ENCODE results near the gene TMEM220. TPM values are rescaled to one million over a fixed set of nuclear protein-coding genes. Genes with fewer than 3 reads are reported as not detected.
A peak's percentile ranks its signal among the peaks of the same experiment; 100 is the strongest.

Gene TMEM220
- total and polyA plus RNA-seq, 5 experiments from 2014 or later, result 8.8 to 19.0 (median 11.5) TPM

DNA sequence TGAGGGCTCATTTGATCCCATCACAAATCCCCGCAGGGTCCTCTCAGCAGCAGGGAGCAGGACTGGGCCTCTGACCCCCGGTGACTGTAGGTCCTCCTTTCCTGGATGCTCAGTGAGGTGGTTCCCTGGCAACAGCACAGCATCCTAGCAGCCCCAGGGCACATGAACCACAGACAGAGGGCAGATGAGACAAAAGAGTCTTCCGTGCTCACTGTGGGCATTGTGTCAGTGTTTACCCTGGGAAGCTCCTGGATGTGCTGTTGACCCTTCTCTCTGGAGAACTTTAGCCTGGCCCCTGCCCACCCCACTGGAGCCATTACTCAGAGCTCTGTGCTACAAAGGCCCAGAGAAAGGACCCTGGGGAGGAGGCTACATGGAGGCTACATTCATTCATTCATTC lies 21.7 kb upstream of the TMEM220 start:
- DNase-seq (no peak), ATAC-seq (no peak)
- no peaks in the 10 kb centered on the region for H3K36me3 Mint-ChIP-seq
- H3K4me3 Mint-ChIP-seq, result no peak overlapping the region
- H3K4me1 Mint-ChIP-seq, result peaks cover 0 to 7% (median under 1%) of the 10 kb centered on the region in 4 donors
- no peaks in the 10 kb centered on the region for H3K9me3 Mint-ChIP-seq
- peaks cover 0 to 1% (median 0%) of the 10 kb centered on the region in 5 donors for H3K27me3 Mint-ChIP-seq
- POLR2A ChIA-PET, result no interaction called here
- no peak overlapping the region for H3K27ac Mint-ChIP-seq

DNA sequence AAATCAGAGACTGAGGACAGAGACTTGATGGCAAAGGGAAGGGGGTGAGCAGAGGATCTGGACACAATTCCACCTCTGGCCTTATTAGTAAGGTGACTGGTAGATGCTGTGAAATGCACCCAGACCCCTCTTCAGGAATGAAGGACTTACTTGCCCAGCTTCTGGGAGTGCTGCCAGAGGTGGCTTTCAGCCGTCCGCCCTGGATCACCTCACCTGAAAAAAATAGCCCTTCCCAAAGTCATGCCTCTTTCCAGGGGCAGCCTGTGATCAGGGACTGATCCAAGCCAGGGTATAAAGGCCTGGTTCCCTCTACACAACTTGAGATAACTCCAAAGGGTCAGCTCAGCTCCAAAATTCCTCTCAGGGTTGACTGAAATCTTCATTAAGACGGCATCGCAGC lies 20.4 kb upstream of the TMEM220 start:
- Mint-ChIP-seq H3K9me3 (no peaks in the 10 kb centered on the region), H3K4me1 (peaks cover 4 to 7% (median 5%) of the 10 kb centered on the region in 4 donors), H3K27me3 (peaks cover 0 to 1% (median 0%) of the 10 kb centered on the region in 5 donors), H3K27ac (no peak overlapping the region), H3K36me3 (no peaks in the 10 kb centered on the region), H3K4me3 (no peak overlapping the region)
- DNase-seq (no peak), ATAC-seq (no peak)
- POLR2A ChIA-PET, result no interaction called here

DNA sequence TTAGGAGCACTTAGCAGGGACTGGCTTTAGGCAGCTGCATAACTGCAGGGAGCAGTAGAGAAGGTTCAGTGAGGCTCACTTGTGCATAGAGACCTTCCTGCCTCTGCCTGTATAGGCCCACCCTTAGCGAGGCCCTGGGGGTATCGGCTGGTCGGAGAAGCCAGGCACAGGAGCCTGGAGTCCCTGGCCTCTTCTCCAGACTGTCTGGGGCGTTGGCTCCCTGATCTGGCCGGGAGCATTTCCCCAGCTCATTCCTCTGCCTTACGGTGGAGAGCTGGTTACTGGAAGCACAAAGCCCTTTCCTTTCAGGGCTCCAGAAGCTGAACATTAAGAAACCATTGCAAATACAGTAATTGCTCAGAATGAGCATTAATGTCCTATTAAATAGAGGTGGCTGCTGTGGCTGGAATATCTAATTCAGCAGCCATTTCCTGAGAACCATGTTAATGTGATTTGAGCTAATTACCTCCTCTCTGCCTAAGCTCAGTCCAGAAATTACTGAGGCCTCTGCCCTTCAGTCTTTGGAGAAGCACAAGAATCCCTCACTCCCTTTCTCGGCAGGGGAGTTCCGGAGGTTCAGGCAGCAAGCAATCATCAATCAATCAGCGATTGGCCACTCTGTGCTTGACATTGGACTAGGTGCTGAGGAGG lies 18.8 kb upstream of the TMEM220 start:
- no peaks in the 10 kb centered on the region for H3K9me3 Mint-ChIP-seq
- no peaks in the 10 kb centered on the region for H3K36me3 Mint-ChIP-seq
- H3K4me1 Mint-ChIP-seq, result peaks cover 8 to 22% (median 19%) of the 10 kb centered on the region in 4 donors
- no peak overlapping the region for H3K4me3 Mint-ChIP-seq
- ATAC-seq, result no peak
- no peak for DNase-seq
- H3K27me3 Mint-ChIP-seq, result peaks cover 0 to 1% (median 0%) of the 10 kb centered on the region in 5 donors
- no peak overlapping the region for H3K27ac Mint-ChIP-seq
- POLR2A ChIA-PET, result no interaction called here

DNA sequence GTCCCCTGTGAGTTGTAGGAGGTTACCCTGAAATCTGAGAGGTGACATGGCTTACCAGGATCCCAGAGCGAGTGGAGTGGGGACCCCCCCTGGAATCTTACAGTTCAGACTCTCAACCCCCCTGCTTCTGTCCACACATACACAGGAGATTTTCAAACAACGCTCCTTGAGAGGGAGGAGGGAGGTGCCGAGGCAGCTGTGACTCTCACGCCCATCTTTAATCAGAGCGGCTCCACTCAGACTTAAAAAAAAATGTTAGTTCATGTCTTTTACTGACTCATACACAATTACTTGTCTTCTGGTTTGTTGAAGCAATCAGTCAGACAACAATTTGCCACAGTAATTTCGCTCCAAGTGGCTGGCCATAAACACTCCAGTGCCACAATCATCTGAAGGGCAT lies 15.4 kb upstream of the TMEM220 start:
- Mint-ChIP-seq H3K36me3 (no peaks in the 10 kb centered on the region), H3K27ac (peak overlapping the region in 4 of 10 donors; percentile 31 to 89 (median 62)), H3K27me3 (peaks cover 0 to 1% (median 0%) of the 10 kb centered on the region in 5 donors), H3K9me3 (no peaks in the 10 kb centered on the region), H3K4me3 (peak overlapping the region in 1 of 10 donors; percentile 67), H3K4me1 (peaks cover 11 to 25% (median 23%) of the 10 kb centered on the region in 4 donors)
- POLR2A ChIA-PET, result interaction anchor here (1.2 kb wide), 1 partner anchor 15 kb away, joined by 4 read pairs; the partner anchor contains the start of gene TMEM220
- no peak for DNase-seq
- peak in 1 of 2 donors; percentile 6 for ATAC-seq

DNA sequence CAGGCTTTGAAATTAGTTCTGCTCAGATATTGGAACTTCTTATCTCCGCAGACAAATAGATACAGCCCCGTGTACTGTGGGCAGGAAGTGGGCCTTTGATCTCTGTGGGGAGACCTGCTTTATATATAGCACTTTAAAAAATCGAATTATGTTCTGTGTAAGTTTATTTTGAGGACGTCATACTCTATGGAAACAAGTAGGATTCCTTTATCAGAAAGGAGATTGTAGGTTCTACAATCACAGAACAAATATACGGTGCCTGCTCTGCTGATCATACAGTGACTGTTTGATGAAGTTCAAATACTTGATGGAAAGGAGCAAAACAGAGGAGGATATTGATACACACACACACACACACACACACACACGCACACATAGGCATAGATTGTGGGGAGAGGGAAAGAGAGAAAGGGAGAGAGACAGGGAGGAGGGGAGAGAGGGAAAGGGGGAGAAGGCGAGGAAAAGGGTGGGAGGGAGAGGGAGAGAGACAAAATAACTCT lies 14.7 kb upstream of the TMEM220 start:
- no peaks in the 10 kb centered on the region for H3K36me3 Mint-ChIP-seq
- POLR2A ChIA-PET, result interaction anchor here (0.7 to 1.2 kb wide), 2 partner anchors 15 to 1357 kb away, joined by 4 read pairs; partner anchors contain the start of gene TMEM220
- peak overlapping the region; percentile 51 to 79 (median 68) for H3K4me3 Mint-ChIP-seq
- H3K4me1 Mint-ChIP-seq, result peaks cover 12 to 26% (median 24%) of the 10 kb centered on the region in 4 donors
- no peaks in the 10 kb centered on the region for H3K9me3 Mint-ChIP-seq
- peak overlapping the region; percentile 41 to 89 (median 76) for H3K27ac Mint-ChIP-seq
- DNase-seq (peak in 9 of 10 donors; percentile 10 to 82 (median 52)), ATAC-seq (peak; percentile 99)
- H3K27me3 Mint-ChIP-seq, result peaks cover 0 to 1% (median 0%) of the 10 kb centered on the region in 5 donors

DNA sequence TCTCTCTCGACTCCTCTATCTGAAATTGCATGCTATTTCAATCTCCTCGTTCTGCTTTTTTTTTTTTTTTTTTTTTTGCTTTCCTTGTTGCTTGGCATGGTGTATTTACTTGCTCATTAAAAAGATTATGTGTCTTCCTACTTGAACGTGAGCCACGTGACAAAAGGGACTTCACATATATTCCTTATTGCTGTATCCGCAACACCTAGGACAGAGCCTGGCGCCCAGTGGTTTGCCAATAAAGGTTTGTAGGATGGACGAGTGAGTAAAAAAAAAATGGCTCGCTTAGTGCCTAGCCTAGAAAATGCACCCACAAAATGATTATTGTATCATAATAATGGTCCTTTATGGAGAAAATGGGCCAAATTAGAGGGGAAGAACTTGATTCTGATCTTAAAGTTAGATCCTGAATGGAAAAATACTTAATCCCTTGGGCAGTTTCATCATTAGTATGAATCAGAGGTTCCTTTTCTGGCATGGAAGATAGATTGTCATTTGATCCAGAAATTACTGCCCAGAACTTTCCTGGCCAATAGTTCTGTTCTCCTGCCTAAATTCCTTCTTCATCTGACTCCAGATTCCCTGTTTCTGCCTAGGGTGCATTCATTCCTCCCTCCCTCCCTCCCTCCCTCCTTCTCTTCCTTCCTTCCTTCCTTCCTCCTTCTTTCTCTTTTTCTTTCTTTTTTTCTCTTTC lies 13.6 kb upstream of the TMEM220 start:
- H3K4me3 Mint-ChIP-seq, result peak overlapping the region in 2 of 10 donors; percentile 17 to 67
- POLR2A ChIA-PET, result interaction anchor here (0.7 kb wide), 1 partner anchor 1358 kb away, joined by 4 read pairs; no protein-coding TSS in a partner anchor
- no peaks in the 10 kb centered on the region for H3K36me3 Mint-ChIP-seq
- DNase-seq (no peak), ATAC-seq (no peak)
- no peaks in the 10 kb centered on the region for H3K27me3 Mint-ChIP-seq
- H3K9me3 Mint-ChIP-seq, result no peaks in the 10 kb centered on the region
- H3K4me1 Mint-ChIP-seq, result peaks cover 14 to 31% (median 26%) of the 10 kb centered on the region in 4 donors
- H3K27ac Mint-ChIP-seq, result peak overlapping the region in 2 of 10 donors; percentile 24 to 87

DNA sequence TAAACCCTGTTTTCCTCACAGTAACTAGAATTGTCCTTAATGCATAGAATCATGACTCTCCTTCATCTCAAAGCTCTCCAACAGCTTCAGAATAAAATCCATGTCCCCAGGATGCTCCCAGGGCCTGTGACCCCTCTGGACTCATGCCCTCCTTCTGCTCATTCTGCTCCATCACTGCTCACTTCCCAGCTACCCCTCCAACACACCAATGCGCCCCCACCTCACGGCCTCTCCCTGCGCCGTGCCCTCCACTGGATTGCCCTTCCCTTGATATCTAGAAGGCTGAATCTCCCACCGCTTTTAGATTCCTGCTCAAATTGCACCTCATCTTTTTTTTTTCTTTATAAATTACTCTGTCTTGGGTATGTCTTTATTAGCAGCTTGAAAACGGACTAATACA lies 12.6 kb upstream of the TMEM220 start:
- Mint-ChIP-seq H3K27ac (peak overlapping the region in 5 of 10 donors; percentile 0 to 68 (median 37)), H3K4me3 (peak overlapping the region in 1 of 10 donors; percentile 30), H3K36me3 (no peaks in the 10 kb centered on the region), H3K27me3 (no peaks in the 10 kb centered on the region), H3K4me1 (peaks cover 17 to 38% (median 29%) of the 10 kb centered on the region in 4 donors), H3K9me3 (no peaks in the 10 kb centered on the region)
- DNase-seq (no peak), ATAC-seq (no peak)
- POLR2A ChIA-PET, result interaction anchor here (1.3 to 1.7 kb wide), 2 partner anchors 12 to 46 kb away, joined by 3 to 4 read pairs; partner anchors contain the start of gene TMEM220

DNA sequence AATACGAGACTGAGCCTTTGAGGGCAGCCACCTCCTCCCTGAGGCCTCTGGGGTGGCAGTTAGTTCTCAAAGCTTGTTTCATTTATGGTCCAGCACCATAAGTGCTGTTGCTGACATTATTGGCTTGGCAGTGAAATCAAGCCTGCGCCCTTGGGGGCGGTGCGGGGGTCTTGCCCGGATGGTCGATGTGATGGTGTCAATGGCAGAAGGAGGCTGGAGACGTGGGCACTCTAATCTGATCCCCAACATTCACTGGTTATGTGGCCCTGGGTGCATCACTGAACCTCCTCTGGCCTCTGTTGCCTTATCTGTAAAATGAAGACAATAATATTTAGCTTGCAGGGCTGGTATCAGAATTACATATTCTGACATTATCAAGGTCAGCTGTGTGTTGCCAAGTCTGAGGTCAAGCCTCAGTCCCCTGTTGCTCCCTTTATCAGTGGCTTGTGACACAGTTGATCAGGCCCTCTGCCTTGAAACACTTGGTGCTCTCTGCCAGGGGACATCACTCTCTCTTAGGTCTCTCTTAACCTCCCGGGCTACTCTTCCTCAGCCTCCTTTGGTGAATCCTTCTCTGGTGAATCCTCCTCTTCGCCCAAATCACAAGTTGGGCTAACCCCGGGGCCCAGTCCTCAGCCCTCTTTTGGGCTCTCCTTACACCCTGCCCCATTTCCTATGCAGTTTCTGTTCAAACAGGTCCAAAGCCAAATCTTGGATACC lies 11.8 kb upstream of the TMEM220 start:
- Mint-ChIP-seq H3K4me1 (peaks cover 21 to 45% (median 35%) of the 10 kb centered on the region in 4 donors), H3K27ac (peak overlapping the region in 2 of 10 donors; percentile 0 to 41), H3K4me3 (no peak overlapping the region), H3K9me3 (no peaks in the 10 kb centered on the region), H3K27me3 (no peaks in the 10 kb centered on the region), H3K36me3 (no peaks in the 10 kb centered on the region)
- DNase-seq, result no peak
- no peak for ATAC-seq
- POLR2A ChIA-PET, result interaction anchor here (1.3 to 1.7 kb wide), 2 partner anchors 11 to 45 kb away, joined by 3 to 4 read pairs; partner anchors contain the start of gene TMEM220

DNA sequence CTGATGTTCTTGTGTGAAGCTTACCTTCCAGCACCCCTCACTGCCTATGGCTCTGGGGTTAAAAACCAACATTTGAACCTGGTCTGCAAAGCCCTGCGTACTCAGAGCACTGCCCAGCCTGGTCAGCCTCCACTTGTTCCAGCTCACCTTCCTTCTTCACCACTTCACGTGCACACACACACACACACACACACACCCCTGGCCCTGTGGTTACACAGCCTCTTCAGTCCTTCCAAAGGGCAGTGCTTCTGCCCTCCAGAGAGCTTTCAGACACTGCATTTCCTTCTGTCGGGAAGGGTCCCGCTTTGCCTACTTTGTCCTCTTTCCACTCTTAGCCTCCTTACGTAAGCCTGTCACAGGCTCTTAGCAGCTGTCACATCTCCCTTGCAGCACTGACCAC lies 9.6 kb upstream of the TMEM220 start:
- peak overlapping the region in 4 of 10 donors; percentile 14 to 90 (median 74) for H3K27ac Mint-ChIP-seq
- H3K36me3 Mint-ChIP-seq, result no peaks in the 10 kb centered on the region
- peak overlapping the region in 1 of 10 donors; percentile 38 for H3K4me3 Mint-ChIP-seq
- DNase-seq (no peak), ATAC-seq (no peak)
- H3K27me3 Mint-ChIP-seq, result peaks cover 0 to 3% (median 0%) of the 10 kb centered on the region in 5 donors
- H3K9me3 Mint-ChIP-seq, result no peaks in the 10 kb centered on the region
- POLR2A ChIA-PET, result interaction anchor here (0.6 kb wide), 1 partner anchor 8 kb away, joined by 8 read pairs; no protein-coding TSS in a partner anchor
- peaks cover 17 to 31% (median 22%) of the 10 kb centered on the region in 4 donors for H3K4me1 Mint-ChIP-seq

DNA sequence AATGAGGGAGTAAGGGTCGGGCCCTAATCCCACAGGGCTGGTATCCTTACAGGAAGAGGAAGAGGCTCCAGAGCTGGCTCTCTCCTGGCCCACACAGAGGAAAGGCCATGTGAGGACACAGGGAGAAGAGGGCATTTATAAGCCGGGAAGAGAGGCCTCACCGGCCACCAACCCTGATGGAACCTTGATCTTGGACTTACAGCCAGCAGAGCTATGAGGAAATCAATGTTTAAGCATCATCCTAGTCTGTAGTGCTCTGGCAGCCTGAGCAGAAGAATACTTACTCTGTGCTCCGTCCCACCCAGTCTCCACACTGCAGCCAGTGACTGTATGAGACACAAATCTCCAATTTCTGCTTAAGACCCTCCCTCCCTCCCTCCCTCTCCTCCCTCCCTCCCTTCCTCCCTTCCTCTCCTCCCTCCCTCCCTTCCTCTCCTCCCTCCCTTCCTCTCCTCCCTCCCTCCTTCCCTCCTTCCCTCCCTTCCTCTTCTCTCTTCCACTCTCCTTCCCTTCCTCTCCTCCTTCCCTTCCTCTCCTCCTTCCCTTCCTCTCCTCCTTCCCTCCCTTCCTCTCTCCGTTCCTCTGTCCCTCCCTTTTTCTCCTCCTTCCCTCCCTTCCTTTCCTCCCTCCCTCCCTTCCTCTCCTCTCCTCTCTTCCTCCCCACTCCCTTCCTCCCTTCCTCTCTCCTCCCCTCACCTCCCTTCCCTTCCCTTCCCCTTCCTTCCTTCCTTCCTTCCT lies 8.9 kb upstream of the TMEM220 start:
- DNase-seq, result no peak
- H3K4me3 Mint-ChIP-seq, result no peak overlapping the region
- no peaks in the 10 kb centered on the region for H3K9me3 Mint-ChIP-seq
- H3K4me1 Mint-ChIP-seq, result peaks cover 14 to 26% (median 16%) of the 10 kb centered on the region in 4 donors
- peaks cover 0 to 4% (median 0%) of the 10 kb centered on the region in 5 donors for H3K27me3 Mint-ChIP-seq
- no peaks in the 10 kb centered on the region for H3K36me3 Mint-ChIP-seq
- POLR2A ChIA-PET, result interaction anchor here (0.6 kb wide), 1 partner anchor 9 kb away, joined by 8 read pairs; no protein-coding TSS in a partner anchor
- H3K27ac Mint-ChIP-seq, result peak overlapping the region in 1 of 10 donors; percentile 63
- ATAC-seq, result no peak

DNA sequence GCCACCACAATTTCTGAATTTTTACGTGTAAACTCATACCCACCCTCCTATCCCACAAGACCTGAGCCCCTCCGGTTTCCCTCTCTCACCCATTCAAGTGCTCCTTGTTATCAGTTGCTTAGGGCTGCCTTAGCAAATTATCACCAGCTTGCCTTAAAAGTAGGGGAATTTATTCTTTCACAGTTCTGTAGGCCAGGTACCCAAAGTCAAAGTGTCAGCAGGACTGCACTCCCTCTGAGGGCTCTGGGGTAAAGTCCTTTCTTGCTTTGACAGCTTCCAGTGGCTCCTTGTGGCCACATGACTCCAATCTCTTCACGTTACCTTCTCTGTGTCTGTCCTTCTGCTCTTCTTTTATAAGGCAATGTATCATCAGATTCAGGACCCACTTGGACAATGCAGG lies 7.9 kb upstream of the TMEM220 start:
- ATAC-seq (no peak), DNase-seq (no peak)
- peak overlapping the region in 2 of 10 donors; percentile 9 to 20 for H3K4me3 Mint-ChIP-seq
- peaks cover 11 to 21% (median 14%) of the 10 kb centered on the region in 4 donors for H3K4me1 Mint-ChIP-seq
- H3K9me3 Mint-ChIP-seq, result no peaks in the 10 kb centered on the region
- POLR2A ChIA-PET, result interaction anchor here (0.5 to 1.5 kb wide), 2 partner anchors 41 to 108 kb away, joined by 4 to 7 read pairs; no protein-coding TSS in a partner anchor
- peaks cover 0 to 4% (median 0%) of the 10 kb centered on the region in 5 donors for H3K27me3 Mint-ChIP-seq
- H3K27ac Mint-ChIP-seq, result peak overlapping the region in 3 of 10 donors; percentile 38 to 73 (median 67)
- H3K36me3 Mint-ChIP-seq, result no peaks in the 10 kb centered on the region

Measured in naive thymus-derived CD8-positive, alpha-beta T cell (primary cell).